NK-92 treated with Interleukin-12 subunit alpha and Interleukin-12 subunit beta, amount 100 ng/mL, for 24 hours (cell line): Measurements from ENCODE around the gene FAM222B.
"Not testable (repeated sequence)": the region's sequence is repeated elsewhere in the genome, so short reads cannot be mapped to it uniquely, and the experiment has no call there.

Experiments
- DNase-seq: peaks from one replicate; lab custom pipeline; 2025; lab: John Stamatoyannopoulos, UW

FAM222B gene

GRCh38 chr17:28842282-28843012 lies at the start of gene FAM222B:
Gene FAM222B, minus strand, starts transcription at chr17:28842790. Its CDS starts 76,123 bp downstream, at chr17:28766667.
- DNase-seq, result peak; percentile 83

- DNase-seq, result no peak
These were observed 49.4 kb upstream of the FAM222B start for GRCh38 chr17:28892024-28892423.

GRCh38 chr17:28891201-28891600 lies 48.6 kb upstream of the FAM222B start:
- DNase-seq, result no peak

GRCh38 chr17:28889996-28890395 lies 47.4 kb upstream of the FAM222B start:
- no peak for DNase-seq

GRCh38 chr17:28888832-28889231 lies 46.2 kb upstream of the FAM222B start:
- DNase-seq, result no peak

GRCh38 chr17:28887871-28888471 lies 45.4 kb upstream of the FAM222B start:
- no peak for DNase-seq

GRCh38 chr17:28885951-28886350 lies 43.4 kb upstream of the FAM222B start:
- no peak for DNase-seq

- DNase-seq, result no peak
These were observed 42.8 kb upstream of the FAM222B start for GRCh38 chr17:28885363-28885762.

- no peak for DNase-seq
These were observed 41.5 kb upstream of the FAM222B start for GRCh38 chr17:28883967-28884702.

GRCh38 chr17:28882154-28882895 lies 39.7 kb upstream of the FAM222B start:
- no peak for DNase-seq

GRCh38 chr17:28881533-28882056 lies 39.0 kb upstream of the FAM222B start:
- DNase-seq, result no peak

- no peak for DNase-seq
These were observed 38.0 kb upstream of the FAM222B start for GRCh38 chr17:28880572-28880945.

GRCh38 chr17:28879886-28880571 lies 37.4 kb upstream of the FAM222B start:
- DNase-seq, result no peak

- no peak for DNase-seq
These were observed 36.4 kb upstream of the FAM222B start for GRCh38 chr17:28878981-28879380.

GRCh38 chr17:28878158-28878910 lies 35.7 kb upstream of the FAM222B start:
- DNase-seq, result no peak

GRCh38 chr17:28877150-28877711 lies 34.6 kb upstream of the FAM222B start:
- DNase-seq, result not testable (repeated sequence)

GRCh38 chr17:28875848-28876550 lies 33.4 kb upstream of the FAM222B start:
- DNase-seq, result no peak

- DNase-seq, result no peak
These were observed 32.2 kb upstream of the FAM222B start for GRCh38 chr17:28874750-28875149.

- no peak for DNase-seq
These were observed 31.2 kb upstream of the FAM222B start for GRCh38 chr17:28873839-28874238.
